ENCODE measurements around the gene EVI5.
"Not testable (repeated sequence)": the region's sequence is repeated elsewhere in the genome, so short reads cannot be mapped to it uniquely, and the experiment has no call there.

The EVI5 gene

DNA sequence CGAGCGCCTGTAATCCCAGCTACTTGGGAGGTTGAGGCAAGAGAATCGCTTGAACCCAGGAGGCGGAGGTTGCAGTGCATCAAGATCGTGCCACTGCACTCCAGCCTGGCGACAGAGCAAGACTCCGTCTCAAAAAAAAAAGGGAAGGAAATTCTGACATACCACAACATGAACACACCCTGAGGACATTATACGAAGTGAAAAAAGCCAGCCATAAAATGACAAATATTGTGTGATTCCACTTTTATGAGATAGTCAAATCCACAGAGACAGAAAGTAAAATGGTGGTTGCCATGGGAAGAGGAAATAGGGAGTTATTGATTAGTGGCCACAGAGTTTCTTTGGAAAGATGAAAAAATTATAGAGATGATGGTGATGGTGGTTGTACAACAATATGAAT is 41.7 kb downstream of the EVI5 start:
- ATAC-seq, result no peak
- no peak for DNase-seq (ENCODE audit: low spot score in 2 of 2)
- no peaks in the 10 kb centered on the region for H3K9me3 Mint-ChIP-seq
- H3K27ac Mint-ChIP-seq, result no peak overlapping the region
- no peaks in the 10 kb centered on the region for H3K4me1 Mint-ChIP-seq
- H3K36me3 Mint-ChIP-seq, result no peaks in the 10 kb centered on the region
- no peak overlapping the region for H3K4me3 Mint-ChIP-seq

DNA sequence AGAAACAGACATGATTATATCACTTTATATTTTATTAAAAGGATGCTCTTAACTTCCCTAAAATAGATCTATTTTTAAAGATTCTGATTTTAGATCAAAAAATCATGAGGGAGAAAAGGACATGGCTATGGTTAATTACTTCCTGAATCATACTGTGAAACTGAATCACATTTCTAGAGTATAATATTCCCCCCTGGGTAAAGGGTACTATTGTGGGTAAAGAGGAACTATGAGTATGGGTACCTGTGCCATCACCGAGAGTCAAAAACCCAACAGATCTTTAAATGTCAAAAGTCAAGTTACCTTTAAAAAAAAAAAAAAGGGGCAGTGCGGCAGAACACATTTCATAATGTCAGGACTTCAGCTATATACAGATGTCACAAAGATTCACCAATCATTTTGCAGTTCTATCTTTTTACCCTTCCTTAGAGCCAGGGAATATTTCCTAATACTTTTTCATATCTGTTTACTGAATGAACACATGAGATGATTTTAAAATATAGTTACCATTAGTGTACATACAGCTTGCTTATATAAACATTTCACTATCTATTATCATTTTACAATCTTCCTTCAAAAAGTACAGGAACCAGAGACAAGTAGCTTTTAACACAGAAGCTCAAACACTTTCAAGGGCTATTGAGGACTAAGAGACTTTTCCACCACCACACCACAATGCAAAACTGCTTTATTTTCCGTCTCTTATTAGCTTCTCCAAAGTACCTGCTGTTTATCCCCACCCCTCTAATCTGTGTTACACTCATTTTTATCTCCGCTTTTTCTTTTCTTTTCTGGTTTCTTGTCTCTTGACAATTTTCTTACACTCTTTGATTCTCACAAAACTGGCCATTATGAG is 45.0 kb downstream of the EVI5 start:
- Mint-ChIP-seq H3K36me3 (no peaks in the 10 kb centered on the region), H3K4me3 (no peak overlapping the region)

DNA sequence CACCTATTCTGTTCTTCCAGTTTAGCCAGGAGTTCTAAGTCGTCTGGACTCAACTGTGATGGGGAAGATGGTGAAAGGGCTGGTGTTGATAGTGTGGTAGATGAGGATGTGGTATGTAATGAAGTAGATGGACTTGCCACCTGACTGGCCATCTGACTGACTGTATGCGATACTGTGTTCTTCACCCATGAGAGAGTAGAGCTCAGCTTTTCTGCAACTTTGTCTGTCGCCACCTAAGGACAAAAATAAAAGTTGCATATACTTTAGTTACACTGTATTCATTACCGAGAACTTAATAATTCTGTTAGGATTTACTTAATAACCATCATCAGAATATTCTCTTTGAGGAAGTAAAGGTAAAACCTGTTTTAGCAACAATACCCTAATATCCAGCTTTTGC is 48.5 kb downstream of the EVI5 start:
- H3K36me3 Mint-ChIP-seq, result no peaks in the 10 kb centered on the region
- no peak overlapping the region for H3K4me3 Mint-ChIP-seq
- H3K9me3 Mint-ChIP-seq, result no peaks in the 10 kb centered on the region
- DNase-seq (ENCODE audit: low spot score in 2 of 2) (no peak), ATAC-seq (no peak)
- no peak overlapping the region for H3K27ac Mint-ChIP-seq
- H3K4me1 Mint-ChIP-seq, result no peaks in the 10 kb centered on the region

More for the DNA sequence above, 45.0 kb downstream of the EVI5 start:
- Mint-ChIP-seq H3K27ac (no peak overlapping the region), H3K4me1 (no peaks in the 10 kb centered on the region), H3K9me3 (no peaks in the 10 kb centered on the region)
- ATAC-seq, result no peak
- no peak for DNase-seq (ENCODE audit: low spot score in 2 of 2)

DNA sequence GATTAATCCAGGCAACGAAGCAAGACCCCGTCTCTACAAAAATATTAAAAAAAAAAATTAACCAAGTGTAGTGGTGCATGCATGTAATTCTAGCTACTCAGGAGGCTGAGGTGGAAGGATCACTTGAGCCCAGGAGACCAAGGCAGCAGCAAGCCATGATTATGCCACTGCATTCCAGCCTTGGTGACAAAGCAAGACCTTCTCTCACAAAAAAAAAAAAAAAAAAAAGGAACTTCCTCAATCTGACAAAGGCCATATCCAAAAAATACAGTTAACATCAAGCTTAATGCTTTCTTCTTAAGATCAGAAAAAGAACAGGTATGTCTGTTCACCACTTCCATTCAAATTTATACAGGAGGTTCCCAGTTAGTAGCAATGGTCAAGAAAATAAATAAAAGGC is 54.4 kb downstream of the EVI5 start:
- no peaks in the 10 kb centered on the region for H3K4me1 Mint-ChIP-seq
- no peaks in the 10 kb centered on the region for H3K36me3 Mint-ChIP-seq
- DNase-seq (ENCODE audit: low spot score in 2 of 2) (no peak), ATAC-seq (no peak)
- no peak overlapping the region for H3K4me3 Mint-ChIP-seq
- H3K9me3 Mint-ChIP-seq, result no peaks in the 10 kb centered on the region
- no peak overlapping the region for H3K27ac Mint-ChIP-seq

DNA sequence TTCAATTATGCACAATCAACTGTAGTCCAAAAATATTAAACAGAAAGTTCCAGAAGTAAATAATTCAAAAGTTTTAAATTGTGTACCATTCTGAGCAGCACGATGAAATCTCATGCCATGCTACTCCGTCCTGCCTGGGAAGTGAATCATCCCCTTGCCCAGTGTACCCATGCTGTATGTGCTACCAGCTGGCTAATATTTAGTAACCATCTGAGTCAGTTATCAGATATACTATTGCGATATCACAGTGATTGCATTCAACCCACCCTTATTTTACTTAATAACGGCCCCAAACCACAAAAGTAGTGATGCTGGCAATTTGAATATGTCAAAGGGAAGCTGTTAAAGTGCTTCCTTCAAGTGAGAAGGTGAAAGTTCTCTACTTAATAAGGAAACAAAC is 56.2 kb downstream of the EVI5 start:
- Mint-ChIP-seq H3K36me3 (no peaks in the 10 kb centered on the region), H3K27ac (no peak overlapping the region), H3K4me1 (no peaks in the 10 kb centered on the region), H3K9me3 (no peaks in the 10 kb centered on the region), H3K4me3 (no peak overlapping the region)
- DNase-seq (ENCODE audit: low spot score in 2 of 2) (no peak), ATAC-seq (no peak)

DNA sequence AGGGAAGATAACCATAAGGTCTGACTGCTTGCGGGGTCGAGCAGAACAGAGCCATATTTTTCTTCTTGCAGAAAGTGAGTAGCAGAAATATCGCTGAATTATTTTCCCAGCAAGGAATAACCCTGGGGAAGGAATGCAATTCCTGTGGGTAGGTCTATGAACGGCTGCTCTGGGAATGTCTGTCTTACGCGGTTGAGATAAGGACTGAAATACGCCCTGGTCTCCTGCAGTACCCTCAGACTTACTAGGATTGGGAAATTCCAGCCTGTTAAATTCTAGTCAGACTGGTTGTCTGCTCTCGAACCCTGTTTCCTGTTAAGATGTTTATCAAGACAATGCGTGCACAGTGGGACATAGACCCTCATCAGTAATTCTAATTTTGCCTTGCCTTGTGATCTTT is 61.2 kb downstream of the EVI5 start:
- H3K9me3 Mint-ChIP-seq; H3K36me3 Mint-ChIP-seq; DNase-seq (ENCODE audit: low spot score in 2 of 2); ATAC-seq; H3K4me1 Mint-ChIP-seq; H3K4me3 Mint-ChIP-seq; H3K27ac Mint-ChIP-seq: not testable (repeated sequence)

DNA sequence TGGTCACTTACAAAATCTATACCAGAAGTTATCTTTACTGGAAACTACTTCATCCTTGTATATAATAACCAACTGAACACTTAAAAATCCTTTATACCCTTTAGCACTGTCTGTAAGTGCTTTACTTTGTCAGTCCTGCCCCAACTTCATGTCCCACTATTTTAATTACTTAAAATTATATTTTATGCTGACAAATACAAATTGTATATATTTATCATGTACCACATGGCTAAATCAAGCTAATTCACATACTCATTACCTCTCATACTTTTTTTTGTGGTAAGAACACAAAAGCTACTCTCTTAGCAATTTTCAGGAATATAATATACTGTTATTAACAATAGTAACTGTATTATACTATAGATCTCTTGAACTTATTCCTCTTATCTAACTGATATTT is 63.0 kb downstream of the EVI5 start:
- Mint-ChIP-seq H3K36me3 (no peaks in the 10 kb centered on the region), H3K4me1 (no peaks in the 10 kb centered on the region), H3K27ac (no peak overlapping the region), H3K4me3 (no peak overlapping the region), H3K9me3 (no peaks in the 10 kb centered on the region)
- DNase-seq (ENCODE audit: low spot score in 2 of 2) (no peak), ATAC-seq (no peak)

DNA sequence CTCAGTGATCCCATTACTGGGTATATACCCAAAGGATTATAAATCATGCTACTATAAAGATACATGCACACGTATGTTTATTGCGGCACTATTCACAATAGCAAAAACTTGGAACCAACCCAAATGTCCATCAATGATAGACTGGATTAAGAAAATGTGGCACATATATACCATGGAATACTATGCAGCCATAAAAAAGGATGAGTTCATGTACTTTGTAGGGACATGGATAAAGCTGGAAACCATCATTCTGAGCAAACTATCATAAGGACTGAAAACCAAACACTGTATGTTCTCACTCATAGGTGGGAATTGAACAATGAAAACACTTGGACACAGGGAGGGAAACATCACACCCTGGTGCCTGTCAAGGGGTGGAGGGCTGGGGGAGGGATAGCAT is 63.8 kb downstream of the EVI5 start:
- not testable (repeated sequence) for H3K4me1 Mint-ChIP-seq; DNase-seq (ENCODE audit: low spot score in 2 of 2); H3K36me3 Mint-ChIP-seq; H3K4me3 Mint-ChIP-seq; H3K9me3 Mint-ChIP-seq; ATAC-seq; H3K27ac Mint-ChIP-seq

DNA sequence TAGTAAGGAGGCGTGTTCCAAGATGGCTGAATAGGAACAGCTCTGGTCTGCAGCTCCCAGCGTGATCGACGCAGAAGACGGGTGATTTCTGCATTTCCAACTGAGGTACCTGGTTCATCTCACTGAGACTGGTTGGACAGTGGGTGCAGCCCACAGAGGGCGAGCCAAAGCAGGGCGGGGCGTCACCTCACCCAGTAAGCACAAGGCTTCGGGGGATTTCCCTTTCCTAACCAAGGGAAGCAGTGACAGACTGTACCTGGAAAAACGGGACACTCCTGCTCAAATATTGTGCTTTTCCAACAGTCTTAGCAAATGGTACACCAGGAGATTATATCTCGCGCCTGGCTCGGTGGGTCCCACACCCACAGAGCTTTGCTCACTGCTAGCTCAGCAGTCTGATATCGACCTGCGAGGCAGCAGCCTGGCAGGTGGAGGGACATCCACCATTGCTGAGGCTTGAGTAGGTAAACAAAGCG is 69.4 kb downstream of the EVI5 start:
- not testable (repeated sequence) for ATAC-seq; H3K9me3 Mint-ChIP-seq; H3K27ac Mint-ChIP-seq; H3K4me3 Mint-ChIP-seq; DNase-seq (ENCODE audit: low spot score in 2 of 2); H3K4me1 Mint-ChIP-seq; H3K36me3 Mint-ChIP-seq

DNA sequence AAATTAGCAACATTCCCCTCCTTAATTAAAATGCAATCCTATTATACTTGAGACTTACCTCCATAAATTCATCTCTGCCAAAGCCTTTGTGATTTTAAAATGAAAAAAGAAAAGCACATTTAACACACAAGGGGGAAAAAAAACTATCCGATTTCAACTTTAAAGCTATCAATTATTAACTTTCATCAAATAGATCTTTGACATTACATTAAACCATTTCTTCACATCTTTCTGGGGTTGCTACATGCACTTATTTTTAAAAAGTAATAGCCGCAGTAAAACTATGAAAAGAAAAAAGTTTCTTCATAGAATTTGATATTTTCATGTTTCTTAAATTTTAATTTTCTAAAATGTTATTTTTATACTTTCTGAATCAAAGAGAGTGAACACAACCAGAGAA is 71.0 kb downstream of the EVI5 start:
- DNase-seq (ENCODE audit: low spot score in 2 of 2) (no peak), ATAC-seq (no peak)
- Mint-ChIP-seq H3K4me3 (no peak overlapping the region), H3K36me3 (no peaks in the 10 kb centered on the region), H3K4me1 (no peaks in the 10 kb centered on the region), H3K9me3 (no peaks in the 10 kb centered on the region), H3K27ac (no peak overlapping the region)

DNA sequence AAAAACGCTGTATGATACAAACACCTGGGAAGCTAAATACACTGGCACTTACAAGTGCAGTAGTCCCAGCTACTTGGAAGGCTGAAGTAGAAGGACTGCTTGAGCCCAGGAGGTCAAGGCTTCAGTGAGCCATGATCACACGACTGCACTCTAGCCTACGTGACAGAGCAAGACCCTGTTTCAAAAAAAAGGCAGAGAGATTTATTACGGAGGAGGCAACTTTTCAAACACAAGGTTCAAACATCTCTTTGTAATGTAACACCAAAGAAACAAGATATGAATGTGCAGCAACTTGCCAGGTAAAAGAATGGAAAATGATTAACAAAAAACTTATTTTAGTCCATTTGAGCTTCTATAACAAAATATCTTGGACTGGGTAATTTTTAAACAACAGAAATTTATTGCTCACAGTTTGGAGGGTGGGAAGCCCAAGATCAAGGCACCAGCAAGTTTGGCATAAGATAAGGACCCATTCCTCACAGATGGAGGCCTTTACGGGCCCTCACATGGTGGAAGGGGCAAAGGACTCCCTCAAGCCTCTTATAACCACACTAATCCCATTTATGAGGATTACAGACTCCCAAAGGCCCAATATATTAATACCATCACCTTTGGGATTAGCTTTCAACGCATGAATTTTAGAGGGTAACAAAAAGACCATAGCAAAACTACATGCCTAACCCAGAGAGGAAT is 73.3 kb downstream of the EVI5 start:
- DNase-seq (ENCODE audit: low spot score in 2 of 2) (no peak), ATAC-seq (no peak)
- H3K4me3 Mint-ChIP-seq, result no peak overlapping the region
- no peaks in the 10 kb centered on the region for H3K4me1 Mint-ChIP-seq
- no peaks in the 10 kb centered on the region for H3K9me3 Mint-ChIP-seq
- no peaks in the 10 kb centered on the region for H3K36me3 Mint-ChIP-seq
- H3K27ac Mint-ChIP-seq, result no peak overlapping the region

DNA sequence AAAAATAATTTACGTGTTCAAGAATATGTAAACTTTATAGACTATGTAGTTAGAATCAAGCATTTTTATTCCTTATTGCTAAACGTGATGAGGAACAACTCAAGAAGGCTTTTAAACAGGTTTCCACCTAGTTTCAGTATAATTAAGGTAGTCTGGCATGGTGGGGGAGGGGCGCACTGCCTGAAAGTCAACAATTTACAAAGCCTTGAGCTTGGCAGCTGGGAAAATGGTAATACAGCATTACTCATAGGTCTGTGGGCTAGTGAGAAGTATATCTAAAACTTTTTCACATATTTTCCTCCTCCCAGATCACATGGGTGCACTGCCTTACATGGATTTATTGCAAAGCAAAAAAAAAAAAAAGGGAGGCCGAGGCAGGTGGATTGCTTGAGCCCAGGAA is 75.2 kb downstream of the EVI5 start:
- ATAC-seq, result no peak
- H3K4me1 Mint-ChIP-seq, result no peaks in the 10 kb centered on the region
- DNase-seq (ENCODE audit: low spot score in 2 of 2), result no peak
- no peaks in the 10 kb centered on the region for H3K9me3 Mint-ChIP-seq
- no peaks in the 10 kb centered on the region for H3K36me3 Mint-ChIP-seq
- H3K27ac Mint-ChIP-seq, result no peak overlapping the region
- no peak overlapping the region for H3K4me3 Mint-ChIP-seq

DNA sequence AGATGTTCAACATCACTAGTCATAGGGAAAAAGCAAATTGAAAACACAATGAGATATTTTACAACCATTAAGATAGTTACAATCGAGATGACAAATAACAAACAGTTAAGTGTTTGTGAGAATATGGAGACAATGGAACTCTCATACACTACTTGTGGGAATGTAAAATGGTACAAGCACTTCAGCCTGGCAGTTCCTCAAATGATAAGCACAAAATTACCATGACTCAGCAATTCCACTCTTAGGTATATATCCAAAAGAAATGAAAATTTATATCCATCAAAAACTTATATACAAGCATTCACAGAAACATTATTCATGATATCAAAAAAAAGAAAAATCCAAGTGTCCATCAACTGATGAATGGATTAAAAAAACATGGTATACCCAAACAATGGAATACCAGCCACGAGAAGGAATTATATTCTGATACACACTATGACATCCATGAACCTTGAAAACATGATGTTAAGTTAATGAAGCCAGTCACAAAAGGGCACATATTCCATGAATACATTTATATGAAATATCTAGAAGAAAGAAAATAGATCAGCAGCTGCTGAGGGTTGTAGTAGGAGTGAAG is 76.4 kb downstream of the EVI5 start:
- no peak overlapping the region for H3K4me3 Mint-ChIP-seq
- no peaks in the 10 kb centered on the region for H3K36me3 Mint-ChIP-seq
- H3K9me3 Mint-ChIP-seq, result no peaks in the 10 kb centered on the region
- DNase-seq (ENCODE audit: low spot score in 2 of 2), result no peak
- H3K27ac Mint-ChIP-seq, result no peak overlapping the region
- H3K4me1 Mint-ChIP-seq, result no peaks in the 10 kb centered on the region
- no peak for ATAC-seq

DNA sequence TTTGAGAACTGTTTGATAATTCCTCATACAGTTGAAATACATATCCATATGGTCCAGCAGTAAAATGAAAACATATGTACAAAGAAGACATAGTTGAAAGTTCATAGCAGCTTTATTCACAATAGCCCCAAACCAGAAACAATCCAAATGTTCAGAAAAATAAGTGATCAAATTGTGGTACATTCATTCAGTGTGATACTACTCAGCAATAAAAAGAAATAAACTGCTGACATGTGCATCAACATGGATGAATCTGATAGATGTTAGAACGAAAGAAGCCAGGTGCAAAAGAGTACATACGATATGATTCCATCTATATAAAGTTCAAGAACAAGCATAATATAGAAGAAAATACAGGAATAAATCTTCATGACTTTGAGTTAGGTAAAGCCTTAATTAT is 77.2 kb downstream of the EVI5 start:
- Mint-ChIP-seq H3K36me3 (no peaks in the 10 kb centered on the region), H3K4me1 (no peaks in the 10 kb centered on the region), H3K4me3 (no peak overlapping the region), H3K9me3 (no peaks in the 10 kb centered on the region), H3K27ac (no peak overlapping the region)
- DNase-seq (ENCODE audit: low spot score in 2 of 2) (no peak), ATAC-seq (no peak)

DNA sequence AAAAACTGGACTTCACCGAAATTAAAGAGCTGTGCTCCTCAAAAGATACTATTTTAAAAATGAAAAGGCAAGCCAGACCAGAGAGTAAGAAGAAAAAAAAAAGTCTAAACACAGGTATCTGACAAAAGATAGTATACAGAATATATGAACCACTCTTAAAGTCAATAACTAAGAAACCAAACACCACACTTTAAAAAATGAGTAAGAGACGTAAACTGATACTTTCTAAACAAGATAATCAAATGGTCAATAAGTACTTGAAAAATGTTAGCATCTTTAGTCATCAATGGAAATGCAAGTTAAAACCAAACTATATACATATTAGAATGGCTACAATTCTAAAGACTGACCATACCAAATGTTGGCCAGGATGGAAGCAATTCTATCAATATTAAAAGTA is 77.6 kb downstream of the EVI5 start:
- no peaks in the 10 kb centered on the region for H3K9me3 Mint-ChIP-seq
- no peaks in the 10 kb centered on the region for H3K36me3 Mint-ChIP-seq
- no peak for ATAC-seq

DNA sequence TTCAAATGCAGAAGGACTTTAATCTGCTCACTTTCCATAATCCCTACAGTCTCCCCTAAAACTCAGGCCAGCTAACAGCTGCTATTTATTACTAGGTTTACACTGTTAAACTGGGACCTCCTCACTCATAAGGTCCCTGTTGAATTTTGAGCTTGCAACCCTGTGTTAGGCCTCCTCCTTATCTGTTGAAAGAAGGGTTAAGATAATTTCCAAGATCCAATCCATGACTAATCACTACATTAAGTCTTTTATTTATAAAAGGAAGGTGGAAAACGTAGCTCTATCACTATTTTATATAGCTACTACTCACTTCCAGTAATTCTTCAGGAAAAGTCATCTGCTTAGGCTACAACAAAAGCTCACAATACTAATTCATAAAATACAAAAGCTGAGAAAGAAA is 79.5 kb downstream of the EVI5 start:
- no peak for ATAC-seq
- H3K27ac Mint-ChIP-seq, result no peak overlapping the region

More for the DNA sequence above, 77.6 kb downstream of the EVI5 start:
- Mint-ChIP-seq H3K4me3 (no peak overlapping the region), H3K4me1 (no peaks in the 10 kb centered on the region), H3K27ac (no peak overlapping the region)
- no peak for DNase-seq (ENCODE audit: low spot score in 2 of 2)

More for the DNA sequence above, 79.5 kb downstream of the EVI5 start:
- Mint-ChIP-seq H3K4me3 (no peak overlapping the region), H3K36me3 (no peaks in the 10 kb centered on the region), H3K4me1 (no peaks in the 10 kb centered on the region), H3K9me3 (no peaks in the 10 kb centered on the region)
- no peak for DNase-seq (ENCODE audit: low spot score in 2 of 2)

All from stimulated activated effector memory CD8-positive, alpha-beta T cell treated with anti-CD3 and anti-CD28 coated beads, Interleukin-12 subunit alpha, Interleukin-12 subunit beta, amount 100 ng/mL, for 72 hours (primary cell).